A549 (cell line): ENCODE measurements around the gene HOXC11. TPM values are rescaled to one million over a fixed set of nuclear protein-coding genes. Genes with fewer than 3 reads are reported as not detected.

Source experiments
- ATAC-seq, 2 experiments: fragments of 200-7000 bp in 1 of 2; fragments of >200 bp in 1 of 2; cut with Nextera tagmentation in 1 of 2; cut with Tn5 transposase in 1 of 2; 3 replicates each; pipeline versions ENCODE4 v1.8.0 to v1.9.1; 2018 to 2020; ENCODE audit warnings: mild to moderate bottlenecking in 1 of 2, moderate library complexity in 1 of 2
- CTCF ChIA-PET: fragments of 300-600 bp; sonication (Branson Sonifier 250); formaldehyde crosslinking; extraction: SDS; loops from one replicate; lab custom pipeline; 2021; ENCODE audit warnings: antibody characterized with exemption, inconsistent platforms; lab: Yijun Ruan, JAX
- POLR2A ChIA-PET: fragments of 350-600 bp; formaldehyde crosslinking; extraction: SDS; loops from one replicate; lab custom pipeline; 2021; ENCODE audit warnings: antibody characterized with exemption, inconsistent platforms; lab: Yijun Ruan, JAX
- DNase-seq, 2 experiments: peaks; one replicate each; pipeline versions ENCODE4 v3.0.0 to v3.0.0-alpha.2; 2011 to 2016; ENCODE audit warnings: low read depth in 1 of 2, low spot score in 1 of 2
- FAIRE-seq: peaks from 2 replicates; lab custom pipeline; 2011; peaks lifted over from hg19 to GRCh38; lab: Jason Lieb, UNC
- H3K27ac ChIP-seq, 2 experiments: fragments of >200 bp; sonication (Bioruptor Twin); formaldehyde crosslinking; 3 replicates each; pipeline ENCODE4 v1.5.1; 2016 to 2017
- H3K4me1 ChIP-seq: fragments of >200 bp; sonication (Bioruptor Twin); formaldehyde crosslinking; 3 replicates; pipeline ENCODE4 v1.6.1; 2016
- H3K4me2 ChIP-seq: fragments of >200 bp; sonication (Bioruptor Twin); formaldehyde crosslinking; 3 replicates; pipeline ENCODE4 v1.6.1; 2016
- H3K4me3 ChIP-seq: fragments of >200 bp; sonication (Bioruptor Twin); formaldehyde crosslinking; 3 replicates; pipeline ENCODE4 v1.5.1; 2016
- H3K9me3 ChIP-seq: fragments of >200 bp; sonication (Bioruptor Twin); formaldehyde crosslinking; 3 replicates; pipeline ENCODE4 v1.6.1; 2016
- CEBPB ChIP-seq, 2 experiments: fragments of >200 bp in 1 of 2; sonication (Bioruptor Twin) in 1 of 2; formaldehyde crosslinking in 1 of 2; IDR thresholded peaks; 2 replicates each; pipeline ENCODE4 v1.6.1; 2012 to 2016
- EP300 ChIP-seq, 2 experiments: fragments of >200 bp; sonication (Bioruptor Twin); formaldehyde crosslinking; IDR thresholded peaks; 2 replicates in 1 of 2; 3 replicates in 1 of 2; pipeline ENCODE4 v1.6.1; 2016 to 2017
- GATA3 ChIP-seq: IDR thresholded peaks from 2 replicates; pipeline ENCODE4 v1.6.1; 2012; ENCODE audit warnings: borderline replicate concordance
- HEYL ChIP-seq: fragments of 250-450 bp; sonication (Bioruptor Pico); IDR thresholded peaks from 2 replicates; pipeline ENCODE4 v1.8.0; 2021; ENCODE audit warnings: mild to moderate bottlenecking, moderate library complexity
- HOXA7 ChIP-seq: fragments of 250-450 bp; sonication (Bioruptor Pico); IDR thresholded peaks from 2 replicates; pipeline ENCODE4 v1.5.0; 2020; ENCODE audit warnings: mild to moderate bottlenecking, moderate library complexity
- HOXB5 ChIP-seq: fragments of 250-450 bp; sonication (Bioruptor Pico); IDR thresholded peaks from 2 replicates; pipeline ENCODE4 v1.5.0; 2020; ENCODE audit warnings: mild to moderate bottlenecking, moderate library complexity
- MAFK ChIP-seq: fragments of 450-650 bp; IDR thresholded peaks from 2 replicates; pipeline ENCODE4 v1.6.1; 2014; ENCODE audit not compliant: partially characterized antibody
- MAZ ChIP-seq: fragments of 150-350 bp; IDR thresholded peaks from 2 replicates; pipeline ENCODE4 v1.6.1; 2014; ENCODE audit warnings: antibody characterized with exemption, low read depth, low read length, borderline replicate concordance
- MYC ChIP-seq: IDR thresholded peaks from 2 replicates; pipeline ENCODE4 v1.6.1; 2012; ENCODE audit warnings: mild to moderate bottlenecking, inconsistent platforms, low read length, improper control_type of control experiment, borderline replicate concordance
- PHF8 ChIP-seq: fragments of 200-600 bp; sonication (generic); IDR thresholded peaks from 2 replicates; pipeline ENCODE4 v1.6.1; 2016; ENCODE audit warnings: low read depth, mild to moderate bottlenecking, antibody characterized with exemption, moderate library complexity, borderline replicate concordance
- RNF2 ChIP-seq: fragments of 200-600 bp; sonication (generic); IDR thresholded peaks from 2 replicates; pipeline ENCODE4 v1.6.1; 2016; ENCODE audit warnings: low read depth, mild to moderate bottlenecking, antibody characterized with exemption, moderate library complexity, borderline replicate concordance
- TP53 ChIP-seq: fragments of 250-450 bp; sonication (Bioruptor Pico); IDR thresholded peaks from 2 replicates; pipeline ENCODE4 v1.5.0; 2021; ENCODE audit warnings: mild to moderate bottlenecking, moderate library complexity
- WGBS: methylation state at CpG from one replicate; pipeline ENCODE4 v1.1.6; 2017; ENCODE audit errors: missing lambda C conversion rate; 5-methylcytosine and 5-hydroxymethylcytosine counted together
- polyA plus RNA-seq, 4 experiments: library from polyadenylated mRNA; depleted of rRNA in 3 of 4; stranded (reverse); fragments of >200 nt; fragmentation: RNase III in 1 of 4; extraction: RNeasy Plus Mini Kit Qiagen cat#74134 plus additional on column Dnase treatment in 1 of 4; gene quantifications; 2 replicates in 3 of 4; 3 replicates in 1 of 4; pipeline ENCODE4 v1.2.3, GENCODE V29; 2011 to 2017
- TF ChIP-seq, protein P1 (sequence below): IDR thresholded peaks from 2 replicates; pipeline ENCODE4 v1.6.1; 2012
- TF ChIP-seq, protein P2 (sequence below): IDR thresholded peaks from 2 replicates; pipeline ENCODE4 v1.6.1; 2012; ENCODE audit warnings: low read depth, borderline replicate concordance
- TF ChIP-seq, protein P3 (sequence below): fragments of 450-650 bp; IDR thresholded peaks from 2 replicates; pipeline ENCODE4 v1.6.1; 2014; ENCODE audit warnings: antibody characterized with exemption
- TF ChIP-seq, protein P4 (sequence below): fragments of 250-450 bp; sonication (Bioruptor Pico); IDR thresholded peaks from 2 replicates; pipeline ENCODE4 v1.5.0; 2021; ENCODE audit warnings: mild to moderate bottlenecking, moderate library complexity, borderline replicate concordance

Gene HOXC11
- polyA plus RNA-seq, 2 of the 4 experiments (the other 2 are of a cell fraction) = 0.45 to 0.58 TPM

DNA sequence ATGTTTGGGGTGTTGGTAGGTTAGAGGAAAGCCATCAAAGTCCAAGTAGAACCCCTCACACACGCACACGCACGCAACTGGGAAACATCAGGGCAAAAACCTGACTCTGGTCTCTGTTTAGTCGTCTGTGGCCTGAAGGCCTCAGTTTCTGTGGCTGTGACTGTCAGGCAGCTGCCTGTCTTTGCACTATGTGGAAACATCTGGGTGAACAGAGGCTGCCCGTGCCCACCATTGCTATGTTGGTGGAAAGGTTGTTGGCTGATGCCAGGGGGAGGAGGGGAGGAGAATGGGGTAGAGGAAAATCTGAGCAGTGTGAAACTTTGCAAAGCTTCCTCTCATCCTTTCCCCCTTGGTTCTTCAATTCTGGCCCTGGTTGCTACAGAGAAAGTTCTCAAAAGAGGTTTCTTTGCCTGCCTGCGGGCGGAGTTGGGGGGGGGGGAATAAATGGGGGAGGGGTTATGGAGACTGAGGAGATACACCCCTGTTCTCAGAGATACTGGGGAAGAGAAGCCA, 19.5 kb downstream of the HOXC11 start:
- ATAC-seq (no peak), DNase-seq (no peak), FAIRE-seq (no peak)
- ChIA-PET POLR2A (interaction anchor here (0.8 to 1.7 kb wide), 2 partner anchors 8 to 25 kb away, joined by 3 to 5 read pairs; partner anchors contain the start of gene HOXC9), CTCF (interaction anchor here (0.6 to 28.7 kb wide), 12 partner anchors 8 to 246 kb away, joined by 3 to 1074 read pairs (median 8); partner anchors contain the start of genes HOXC8, HOXC9 and SMUG1)
- H3K4me1 ChIP-seq = peaks cover 22% of the 10 kb centered on the region
- H3K27ac ChIP-seq = no peak overlapping the region
- H3K4me2 ChIP-seq = no peak overlapping the region
- no peak for TF ChIP-seq HOXA7
- TF ChIP-seq HOXB5 (CRISPR knock-in tag) = no peak
- TF ChIP-seq, protein P1, sequence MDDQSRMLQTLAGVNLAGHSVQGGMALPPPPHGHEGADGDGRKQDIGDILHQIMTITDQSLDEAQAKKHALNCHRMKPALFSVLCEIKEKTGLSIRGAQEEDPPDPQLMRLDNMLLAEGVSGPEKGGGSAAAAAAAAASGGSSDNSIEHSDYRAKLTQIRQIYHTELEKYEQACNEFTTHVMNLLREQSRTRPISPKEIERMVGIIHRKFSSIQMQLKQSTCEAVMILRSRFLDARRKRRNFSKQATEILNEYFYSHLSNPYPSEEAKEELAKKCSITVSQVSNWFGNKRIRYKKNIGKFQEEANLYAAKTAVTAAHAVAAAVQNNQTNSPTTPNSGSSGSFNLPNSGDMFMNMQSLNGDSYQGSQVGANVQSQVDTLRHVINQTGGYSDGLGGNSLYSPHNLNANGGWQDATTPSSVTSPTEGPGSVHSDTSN = no peak
- TF ChIP-seq, protein P2, sequence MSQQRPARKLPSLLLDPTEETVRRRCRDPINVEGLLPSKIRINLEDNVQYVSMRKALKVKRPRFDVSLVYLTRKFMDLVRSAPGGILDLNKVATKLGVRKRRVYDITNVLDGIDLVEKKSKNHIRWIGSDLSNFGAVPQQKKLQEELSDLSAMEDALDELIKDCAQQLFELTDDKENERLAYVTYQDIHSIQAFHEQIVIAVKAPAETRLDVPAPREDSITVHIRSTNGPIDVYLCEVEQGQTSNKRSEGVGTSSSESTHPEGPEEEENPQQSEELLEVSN = no peak
- TF ChIP-seq HEYL (CRISPR knock-in tag) = no peak
- TF ChIP-seq TP53 (CRISPR knock-in tag) = no peak
- no peak for TF ChIP-seq RNF2
- TF ChIP-seq MYC = no peak
- TF ChIP-seq GATA3 = no peak
- TF ChIP-seq PHF8 = no peak
- no peak for TF ChIP-seq CEBPB (IDR thresholded peaks at IDR 0.05)
- TF ChIP-seq, protein P3, sequence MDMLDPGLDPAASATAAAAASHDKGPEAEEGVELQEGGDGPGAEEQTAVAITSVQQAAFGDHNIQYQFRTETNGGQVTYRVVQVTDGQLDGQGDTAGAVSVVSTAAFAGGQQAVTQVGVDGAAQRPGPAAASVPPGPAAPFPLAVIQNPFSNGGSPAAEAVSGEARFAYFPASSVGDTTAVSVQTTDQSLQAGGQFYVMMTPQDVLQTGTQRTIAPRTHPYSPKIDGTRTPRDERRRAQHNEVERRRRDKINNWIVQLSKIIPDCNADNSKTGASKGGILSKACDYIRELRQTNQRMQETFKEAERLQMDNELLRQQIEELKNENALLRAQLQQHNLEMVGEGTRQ = no peak
- TF ChIP-seq MAZ = no peak
- TF ChIP-seq EP300 (IDR thresholded peaks at IDR 0.05) = no peak
- H3K9me3 ChIP-seq = no peaks in the 10 kb centered on the region
- 85% methylated on average over 7 of the region's 7 CpGs for WGBS
- H3K4me3 ChIP-seq = no peak overlapping the region

DNA sequence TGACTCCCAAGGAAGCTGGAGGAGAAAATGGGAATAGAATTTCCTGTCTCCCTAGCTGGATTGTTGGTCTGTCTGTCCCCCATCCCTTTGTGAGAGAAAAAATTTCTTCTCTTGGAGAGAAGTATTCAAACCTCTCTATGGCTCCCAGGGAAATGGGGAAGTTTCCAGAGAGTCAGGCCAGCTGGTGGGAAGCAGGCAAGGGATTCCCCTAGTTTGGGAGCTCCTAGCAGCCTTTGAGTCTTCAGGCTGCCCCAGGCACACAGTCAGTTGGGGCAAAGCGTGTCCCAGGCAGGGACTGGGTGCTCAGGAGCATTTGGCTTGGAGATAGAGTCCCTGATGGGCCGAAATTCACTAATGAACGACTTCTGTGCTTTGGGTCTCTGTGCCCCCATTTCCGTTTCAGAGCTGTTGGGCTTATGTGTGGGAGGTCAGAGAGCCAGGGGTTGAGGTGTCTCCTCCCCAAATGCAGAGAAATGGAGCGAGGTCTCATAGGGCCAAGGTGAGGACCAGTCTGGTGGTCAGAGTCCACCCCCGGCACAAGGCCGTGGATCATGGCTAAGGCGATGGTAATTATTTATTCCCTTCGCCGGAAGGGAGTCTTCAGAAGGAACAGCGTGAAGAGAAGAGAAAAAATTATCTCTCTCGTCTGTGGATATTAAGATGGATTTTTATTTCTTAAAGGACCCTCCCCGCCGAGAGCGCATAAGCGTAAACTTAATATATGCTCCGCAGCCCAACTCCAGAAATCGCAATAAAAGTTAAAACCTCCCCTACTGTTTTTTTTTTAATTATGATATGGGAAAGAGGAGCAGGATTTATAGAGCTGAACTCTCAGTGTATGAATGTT, 20.5 kb downstream of the HOXC11 start:
- Histone ChIP-seq H3K4me3 (no peak overlapping the region), H3K27ac (no peak overlapping the region), H3K9me3 (no peaks in the 10 kb centered on the region), H3K4me2 (no peak overlapping the region), H3K4me1 (peaks cover 22% of the 10 kb centered on the region)
- no peak for FAIRE-seq
- ChIA-PET CTCF (interaction anchor here (1.0 to 28.7 kb wide), 7 partner anchors 8 to 250 kb away, joined by 3 to 1074 read pairs (median 6); partner anchors contain the start of genes HOXC10, HOXC8 and SMUG1), POLR2A (no interaction called here)
- no peak for ATAC-seq
- DNase-seq = no peak
- TF ChIP-seq MAFK = no peak
- TF ChIP-seq, protein P4, sequence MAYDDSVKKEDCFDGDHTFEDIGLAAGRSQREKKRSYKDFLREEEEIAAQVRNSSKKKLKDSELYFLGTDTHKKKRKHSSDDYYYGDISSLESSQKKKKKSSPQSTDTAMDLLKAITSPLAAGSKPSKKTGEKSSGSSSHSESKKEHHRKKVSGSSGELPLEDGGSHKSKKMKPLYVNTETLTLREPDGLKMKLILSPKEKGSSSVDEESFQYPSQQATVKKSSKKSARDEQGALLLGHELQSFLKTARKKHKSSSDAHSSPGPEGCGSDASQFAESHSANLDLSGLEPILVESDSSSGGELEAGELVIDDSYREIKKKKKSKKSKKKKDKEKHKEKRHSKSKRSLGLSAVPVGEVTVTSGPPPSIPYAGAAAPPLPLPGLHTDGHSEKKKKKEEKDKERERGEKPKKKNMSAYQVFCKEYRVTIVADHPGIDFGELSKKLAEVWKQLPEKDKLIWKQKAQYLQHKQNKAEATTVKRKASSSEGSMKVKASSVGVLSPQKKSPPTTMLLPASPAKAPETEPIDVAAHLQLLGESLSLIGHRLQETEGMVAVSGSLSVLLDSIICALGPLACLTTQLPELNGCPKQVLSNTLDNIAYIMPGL (CRISPR knock-in tag) = no peak
- TF ChIP-seq, protein P1 = no peak
- WGBS = 84% methylated on average over 18 of the region's 18 CpGs
